HG03060 (cell line): ENCODE results near the gene AFG1L.
"Not testable (repeated sequence)": the region's sequence is repeated elsewhere in the genome, so short reads cannot be mapped to it uniquely, and the experiment has no call there.

Experiments
- ATAC-seq: cut with Tn5 transposase; IDR thresholded peaks from one replicate; pipeline ENCODE4 v1.9.1; 2021; ENCODE audit warnings: low read depth, moderate number of reproducible peaks; ENCODE audit not compliant: unreplicated experiment

AFG1L gene

GRCh38 chr6:108549741-108550140 is 254.9 kb downstream of the AFG1L start:
- ATAC-seq = no peak

- ATAC-seq = no peak
Measured at GRCh38 chr6:108550256-108550655, 255.4 kb downstream of the AFG1L start.

GRCh38 chr6:108555399-108556052 is 260.7 kb downstream of the AFG1L start:
- no peak for ATAC-seq

GRCh38 chr6:108556250-108556649 is 261.4 kb downstream of the AFG1L start:
- no peak for ATAC-seq

GRCh38 chr6:108556866-108557493 is 262.1 kb downstream of the AFG1L start:
- ATAC-seq = no peak

GRCh38 chr6:108557494-108558371 is 262.9 kb downstream of the AFG1L start:
- no peak for ATAC-seq

GRCh38 chr6:108558372-108559096 is 263.7 kb downstream of the AFG1L start:
- ATAC-seq = peak; percentile 75

GRCh38 chr6:108559097-108559883 is 264.4 kb downstream of the AFG1L start:
- no peak for ATAC-seq

- ATAC-seq = no peak
Measured at GRCh38 chr6:108559884-108560462, 265.1 kb downstream of the AFG1L start.

GRCh38 chr6:108560463-108561308 is 265.8 kb downstream of the AFG1L start, which contains the start of gene FOXO3:
FOXO3 (plus strand) TSS chr6:108560917; CDS start chr6:108561209, 292 bp downstream.
- ATAC-seq = no peak

- not testable (repeated sequence) for ATAC-seq
Measured at GRCh38 chr6:108561309-108561647, 266.4 kb downstream of the AFG1L start.

GRCh38 chr6:108561742-108562502 is 267.1 kb downstream of the AFG1L start:
- ATAC-seq = no peak

- ATAC-seq = no peak
Measured at GRCh38 chr6:108562503-108562993, 267.7 kb downstream of the AFG1L start.

GRCh38 chr6:108563292-108563691 is 268.4 kb downstream of the AFG1L start:
- ATAC-seq = no peak

GRCh38 chr6:108564178-108564577 is 269.3 kb downstream of the AFG1L start:
- no peak for ATAC-seq

GRCh38 chr6:108565091-108565766 is 270.4 kb downstream of the AFG1L start:
- ATAC-seq = peak; percentile 80

GRCh38 chr6:108565893-108566292 is 271.0 kb downstream of the AFG1L start:
- no peak for ATAC-seq
